BE2C (cell line): ENCODE results near the gene FOXM1.

Experiments used
- DNase-seq: peaks from one replicate; pipeline ENCODE4 v3.0.0-alpha.2; 2020
- H3K27me3 ChIP-seq: fragments of 250-450 bp; sonication (Bioruptor Pico); 2 replicates; pipeline ENCODE4 v1.5.1; 2020; ENCODE audit warnings: mild to moderate bottlenecking
- H3K36me3 ChIP-seq: fragments of 250-450 bp; sonication (Bioruptor Pico); 2 replicates; pipeline ENCODE4 v1.5.1; 2020; ENCODE audit warnings: mild to moderate bottlenecking
- H3K4me1 ChIP-seq: fragments of 250-450 bp; sonication (Bioruptor Pico); 2 replicates; pipeline ENCODE4 v1.5.1; 2020
- H3K4me3 ChIP-seq: 2 replicates; pipeline ENCODE4 v1.5.1; 2011; ENCODE audit warnings: low read depth, low read length
- H3K9me3 ChIP-seq: fragments of 250-450 bp; sonication (Bioruptor Pico); 2 replicates; pipeline ENCODE4 v1.5.1; 2020
- TF ChIP-seq, protein P1 (sequence below): IDR thresholded peaks from 2 replicates; pipeline ENCODE4 v1.5.1; 2012; ENCODE audit warnings: mild to moderate bottlenecking, low read depth, low read length

Gene FOXM1

GRCh38 chr12:2919249-2919648 lies 42.3 kb upstream of the FOXM1 start:
- H3K9me3 ChIP-seq, result no peaks in the 10 kb centered on the region
- H3K4me3 ChIP-seq, result no peak overlapping the region
- TF ChIP-seq, protein P1, sequence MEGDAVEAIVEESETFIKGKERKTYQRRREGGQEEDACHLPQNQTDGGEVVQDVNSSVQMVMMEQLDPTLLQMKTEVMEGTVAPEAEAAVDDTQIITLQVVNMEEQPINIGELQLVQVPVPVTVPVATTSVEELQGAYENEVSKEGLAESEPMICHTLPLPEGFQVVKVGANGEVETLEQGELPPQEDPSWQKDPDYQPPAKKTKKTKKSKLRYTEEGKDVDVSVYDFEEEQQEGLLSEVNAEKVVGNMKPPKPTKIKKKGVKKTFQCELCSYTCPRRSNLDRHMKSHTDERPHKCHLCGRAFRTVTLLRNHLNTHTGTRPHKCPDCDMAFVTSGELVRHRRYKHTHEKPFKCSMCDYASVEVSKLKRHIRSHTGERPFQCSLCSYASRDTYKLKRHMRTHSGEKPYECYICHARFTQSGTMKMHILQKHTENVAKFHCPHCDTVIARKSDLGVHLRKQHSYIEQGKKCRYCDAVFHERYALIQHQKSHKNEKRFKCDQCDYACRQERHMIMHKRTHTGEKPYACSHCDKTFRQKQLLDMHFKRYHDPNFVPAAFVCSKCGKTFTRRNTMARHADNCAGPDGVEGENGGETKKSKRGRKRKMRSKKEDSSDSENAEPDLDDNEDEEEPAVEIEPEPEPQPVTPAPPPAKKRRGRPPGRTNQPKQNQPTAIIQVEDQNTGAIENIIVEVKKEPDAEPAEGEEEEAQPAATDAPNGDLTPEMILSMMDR, result no peak
- H3K27me3 ChIP-seq, result no peaks in the 10 kb centered on the region
- no peaks in the 10 kb centered on the region for H3K4me1 ChIP-seq
- DNase-seq, result no peak
- peaks cover 13% of the 10 kb centered on the region for H3K36me3 ChIP-seq

DNA sequence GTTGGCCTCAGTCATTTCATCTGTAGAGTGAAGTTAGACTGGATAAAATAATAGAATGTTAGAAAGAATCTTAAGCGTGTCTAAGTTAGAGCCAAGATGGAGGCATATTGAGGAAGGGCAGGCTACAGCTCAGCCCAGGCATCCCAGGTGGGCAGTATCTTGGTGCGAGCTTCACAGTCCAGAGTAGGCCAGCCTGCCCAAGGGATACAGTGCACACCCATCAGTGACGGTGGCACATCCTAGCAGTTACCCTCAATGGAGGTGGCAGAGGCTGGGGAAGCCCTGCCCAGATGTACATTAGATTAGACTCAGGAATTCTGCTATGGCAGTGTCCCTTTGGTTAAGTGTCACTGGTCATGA lies 35.2 kb upstream of the FOXM1 start:
- Histone ChIP-seq H3K36me3 (peaks cover 10% of the 10 kb centered on the region; the same call in 1 of the 2 replicates), H3K9me3 (no peaks in the 10 kb centered on the region), H3K27me3 (no peaks in the 10 kb centered on the region), H3K4me3 (no peak overlapping the region), H3K4me1 (no peaks in the 10 kb centered on the region)
- TF ChIP-seq, protein P1, result no peak
- no peak for DNase-seq

- Histone ChIP-seq H3K36me3 (no peaks in the 10 kb centered on the region), H3K4me3 (no peak overlapping the region), H3K4me1 (no peaks in the 10 kb centered on the region), H3K9me3 (no peaks in the 10 kb centered on the region), H3K27me3 (no peaks in the 10 kb centered on the region)
- DNase-seq, result no peak
- TF ChIP-seq, protein P1, result no peak
These were observed 27.3 kb upstream of the FOXM1 start for GRCh38 chr12:2904260-2904659.

DNA sequence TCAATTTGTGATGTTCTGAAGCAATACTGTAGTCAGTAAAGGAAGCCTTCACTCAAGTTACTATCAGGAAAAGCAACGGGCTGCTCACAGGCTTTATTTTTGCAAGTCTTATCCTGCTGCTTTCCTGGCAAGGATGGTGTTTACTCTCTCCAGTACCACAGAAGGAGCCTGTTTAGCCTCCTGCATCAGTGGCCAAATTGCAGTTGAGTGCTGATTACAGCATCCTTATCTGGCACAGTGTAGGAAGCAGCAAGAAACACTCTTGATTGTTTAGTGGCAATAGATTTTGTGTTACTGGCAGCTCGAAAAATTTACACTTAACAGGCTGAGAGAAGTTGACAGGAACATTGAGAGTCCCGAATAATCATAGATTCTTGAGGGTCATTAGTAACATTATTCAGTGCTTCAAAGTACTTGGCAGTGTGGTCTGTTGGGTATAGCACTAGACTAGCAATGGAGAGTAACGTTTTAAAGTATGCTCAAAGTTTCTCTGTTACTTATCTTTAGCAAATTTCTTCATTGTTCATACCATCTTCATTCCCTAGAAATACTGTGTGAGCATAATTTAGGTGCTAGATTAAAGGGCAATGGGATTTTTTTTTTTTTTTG lies 25.4 kb upstream of the FOXM1 start:
- H3K4me1 ChIP-seq, result no peaks in the 10 kb centered on the region
- TF ChIP-seq, protein P1, result no peak
- DNase-seq, result peak; percentile 45
- no peaks in the 10 kb centered on the region for H3K27me3 ChIP-seq
- no peak overlapping the region for H3K4me3 ChIP-seq
- no peaks in the 10 kb centered on the region for H3K9me3 ChIP-seq
- H3K36me3 ChIP-seq, result no peaks in the 10 kb centered on the region; the same call in 1 of the 2 replicates

DNA sequence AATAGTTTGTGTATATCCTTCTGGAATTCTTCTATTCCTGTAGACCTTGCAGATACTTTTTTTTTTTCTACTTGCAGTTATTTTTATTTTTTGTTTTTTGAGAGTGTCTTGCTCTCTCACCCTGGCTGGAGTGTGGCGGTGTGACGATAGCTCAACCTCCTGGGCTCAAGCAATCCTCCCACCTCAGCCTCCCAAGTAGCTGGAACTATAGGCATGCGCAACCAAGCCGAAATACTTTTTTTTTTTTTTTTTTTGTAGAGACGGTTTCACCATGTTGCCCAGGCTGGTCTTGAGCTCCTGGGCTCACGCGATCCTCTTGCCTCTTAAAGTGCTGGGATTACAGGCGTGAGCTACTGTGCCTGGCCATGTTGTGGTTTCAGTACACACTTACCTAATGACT lies 23.7 kb upstream of the FOXM1 start:
- Histone ChIP-seq H3K4me3 (no peak overlapping the region), H3K27me3 (no peaks in the 10 kb centered on the region), H3K4me1 (no peaks in the 10 kb centered on the region), H3K36me3 (no peaks in the 10 kb centered on the region; the same call in none of the 2 replicates), H3K9me3 (no peaks in the 10 kb centered on the region)
- no peak for DNase-seq
- TF ChIP-seq, protein P1, result no peak

- TF ChIP-seq, protein P1, result no peak
- H3K9me3 ChIP-seq, result no peaks in the 10 kb centered on the region
- peaks cover 3% of the 10 kb centered on the region; the same call in 1 of the 2 replicates for H3K4me1 ChIP-seq
- H3K27me3 ChIP-seq, result no peaks in the 10 kb centered on the region
- H3K36me3 ChIP-seq, result no peaks in the 10 kb centered on the region; the same call in none of the 2 replicates
- no peak for DNase-seq
- H3K4me3 ChIP-seq, result no peak overlapping the region
These were observed 20.4 kb upstream of the FOXM1 start for GRCh38 chr12:2897418-2897817.
